ENCODE data around the gene TMPRSS13.

The TMPRSS13 gene

DNA sequence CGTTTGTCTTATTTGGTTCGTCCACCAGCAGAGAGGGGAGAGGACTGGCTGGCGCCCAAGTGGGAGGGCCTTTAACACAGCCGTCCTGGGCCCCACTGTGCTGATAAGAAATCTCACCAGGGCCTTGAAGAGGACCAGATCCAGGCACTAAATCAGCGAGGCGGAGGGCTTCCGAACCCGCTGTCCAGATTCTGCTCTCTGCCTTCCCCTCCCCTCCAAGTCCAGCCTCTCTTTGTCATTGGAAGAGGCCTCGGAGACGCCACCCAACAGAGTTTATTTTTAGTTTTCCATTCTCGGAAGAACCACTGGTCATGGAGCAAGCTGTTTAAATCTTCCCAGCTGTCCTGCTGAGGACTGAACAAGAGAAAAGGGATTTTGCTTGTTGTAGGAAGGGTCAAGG, 43.4 kb downstream of the TMPRSS13 start:
- no peak for DNase-seq

- no peak for DNase-seq
Measured at GRCh38 chr11:117884994-117885393, 44.2 kb downstream of the TMPRSS13 start.

DNA sequence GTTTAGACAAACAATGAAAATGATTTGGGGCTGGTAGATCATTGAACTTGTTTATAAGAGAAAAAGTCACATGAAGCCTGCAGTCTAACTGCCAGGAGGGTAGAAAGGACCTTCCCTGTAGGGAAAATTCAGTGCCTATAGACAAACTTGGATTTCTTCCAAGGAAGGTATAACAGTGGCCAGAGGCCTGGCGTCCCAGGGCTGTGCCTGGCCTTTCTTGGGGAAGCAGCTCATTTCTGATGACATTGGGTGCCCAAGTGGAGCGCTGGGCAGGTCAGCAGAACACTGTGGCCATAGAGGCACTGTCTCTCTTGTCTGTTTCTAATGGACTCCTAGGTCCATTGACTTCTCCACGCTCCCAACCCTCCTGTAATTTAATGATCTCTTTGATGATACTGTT, 46.1 kb downstream of the TMPRSS13 start:
- DNase-seq: no peak

DNA sequence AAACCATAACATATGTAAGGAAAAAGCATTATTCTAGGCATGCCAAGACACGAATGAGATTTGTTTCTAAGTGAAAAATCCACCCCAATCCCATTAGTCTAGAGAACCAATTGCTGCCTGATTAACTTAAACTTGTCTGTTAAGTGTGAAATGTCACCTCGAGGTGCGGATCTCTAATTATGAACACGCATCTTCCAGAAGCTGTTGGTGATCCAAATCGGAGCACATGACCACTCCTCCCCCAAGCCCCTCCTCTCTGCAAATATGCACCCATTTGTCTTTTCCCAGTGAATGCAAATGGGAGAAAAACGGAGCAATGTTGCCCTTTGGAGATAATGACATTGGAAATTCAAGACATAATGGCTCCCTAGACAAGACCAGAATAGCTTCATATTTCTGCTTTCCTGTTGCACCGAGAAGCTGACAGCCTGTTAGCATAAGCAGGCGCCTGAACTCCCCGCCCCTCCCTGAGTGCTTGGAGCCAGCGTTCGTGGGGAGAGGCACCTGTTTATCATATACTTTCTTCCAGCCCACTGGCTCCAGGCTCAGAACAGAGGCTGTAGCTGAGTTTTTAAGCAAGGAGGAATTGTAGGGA, 46.8 kb downstream of the TMPRSS13 start:
- DNase-seq: no peak

DNA sequence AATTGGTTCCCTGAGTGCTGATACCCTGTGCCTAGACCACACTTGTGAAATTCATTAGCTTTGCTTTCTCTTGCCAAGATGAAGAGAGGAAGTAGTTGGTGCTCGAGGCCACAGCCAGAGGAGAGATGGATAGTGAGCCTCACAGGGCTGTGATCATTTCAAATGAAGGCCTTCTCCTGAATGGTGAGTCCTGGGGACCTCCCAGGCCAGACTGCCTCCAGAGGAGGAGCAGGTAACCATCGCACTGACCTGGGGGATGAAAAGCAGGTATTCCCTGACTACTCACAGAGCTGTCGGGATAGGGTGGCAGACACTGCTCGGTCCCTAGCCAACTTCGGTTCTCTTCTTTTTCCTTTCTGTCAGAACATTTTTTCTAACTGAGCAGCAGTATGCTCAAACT, 48.0 kb downstream of the TMPRSS13 start:
- no peak for DNase-seq

GRCh38 chr11:117879516-117880480, 49.4 kb downstream of the TMPRSS13 start:
- DNase-seq: no peak

DNA sequence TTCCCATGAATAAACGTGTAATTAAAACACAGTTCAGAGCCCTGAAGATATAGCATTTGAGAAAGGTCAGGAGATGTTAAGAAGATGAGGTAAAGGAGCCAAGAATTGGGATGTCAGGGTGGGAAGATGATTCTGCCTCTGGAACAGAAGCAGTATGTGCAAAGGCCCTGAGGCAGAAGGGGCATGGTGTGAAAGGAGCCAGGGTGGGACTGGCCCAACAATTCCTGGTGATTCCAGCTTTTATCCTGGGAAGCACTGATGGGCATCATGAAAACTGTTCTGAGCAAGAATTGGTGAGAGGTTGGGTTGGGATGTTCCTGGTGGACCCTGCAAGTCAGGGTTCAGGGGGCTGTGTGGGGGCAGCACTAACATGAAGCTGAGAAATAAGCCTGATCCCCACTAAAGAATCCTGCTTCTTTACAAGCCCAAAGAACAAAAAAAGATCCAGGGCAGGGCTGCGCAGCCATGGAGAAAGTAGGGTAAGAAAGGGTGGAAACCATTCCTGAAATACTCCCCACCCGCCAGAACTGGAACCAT, 50.2 kb downstream of the TMPRSS13 start:
- DNase-seq: no peak

DNA sequence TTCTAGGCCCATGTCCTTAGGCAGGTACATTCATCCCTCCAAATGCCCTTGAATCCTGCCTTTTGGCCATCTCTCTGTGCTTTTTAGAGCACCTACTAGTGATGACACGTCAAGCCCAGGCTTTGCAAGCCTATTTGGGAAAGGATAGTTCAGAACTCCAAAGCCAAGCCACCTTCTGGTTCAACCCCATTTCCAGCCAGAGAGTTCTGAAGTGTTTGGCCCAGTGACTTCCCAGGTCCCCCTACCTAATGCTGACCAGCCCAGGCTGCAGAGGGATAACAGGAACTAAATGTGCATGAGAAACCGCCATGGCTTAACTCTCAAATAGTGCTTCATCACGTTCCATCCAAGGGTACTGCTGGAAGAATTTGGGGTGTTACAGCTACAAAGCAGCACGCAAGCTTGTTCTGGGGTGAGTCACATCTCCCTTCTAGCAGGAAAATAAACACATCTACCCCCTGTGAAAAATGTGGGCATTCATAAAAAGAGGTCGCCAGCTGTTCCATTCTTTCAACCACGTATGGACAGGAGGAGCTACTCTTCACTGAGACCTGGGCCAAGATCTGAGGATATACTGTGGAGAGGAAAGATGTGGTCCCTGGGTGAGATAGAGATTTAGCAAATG, 50.8 kb downstream of the TMPRSS13 start:
- DNase-seq: no peak

- no peak for DNase-seq
Measured at GRCh38 chr11:117877120-117877784, 52.0 kb downstream of the TMPRSS13 start.

DNA sequence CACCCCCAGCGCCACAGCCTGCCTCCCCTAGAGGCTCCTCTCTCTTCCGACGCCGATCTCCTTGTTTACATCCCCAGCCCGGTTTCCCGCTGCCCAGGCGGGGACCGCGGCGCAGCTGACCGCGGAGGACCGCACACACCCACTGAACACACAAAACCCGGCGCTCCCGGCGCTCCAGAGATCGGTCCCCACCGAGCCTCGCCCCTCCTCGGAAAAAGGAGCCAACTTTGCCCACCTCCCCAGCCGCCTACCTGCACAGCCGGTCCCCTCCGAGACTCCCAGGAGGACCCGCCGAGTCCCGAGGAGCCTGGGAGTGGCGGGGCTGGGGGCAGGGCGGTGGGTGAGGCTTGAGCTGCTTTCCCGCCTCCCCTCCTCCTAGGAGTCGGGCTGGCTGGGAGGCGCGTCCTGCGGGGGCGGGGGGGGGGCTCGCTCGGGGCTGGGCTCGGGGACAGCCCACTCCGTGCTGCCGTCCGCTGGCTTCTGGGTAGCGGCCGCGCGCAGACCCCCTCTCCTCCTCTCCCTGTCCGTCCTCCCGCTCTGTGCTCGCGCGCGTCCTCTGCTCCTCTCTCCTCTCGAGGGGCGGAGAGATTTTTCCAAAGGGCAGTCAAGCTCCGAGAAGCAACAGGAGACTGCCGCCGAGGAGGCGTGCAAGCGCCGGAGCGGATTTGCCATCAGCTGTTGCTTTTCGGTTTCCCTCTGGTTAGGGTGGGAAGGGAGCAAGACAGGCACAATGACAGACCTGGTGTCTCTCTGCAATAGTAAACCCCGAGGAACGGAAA, 52.7 kb downstream of the TMPRSS13 start, which contains the start of gene FXYD6:
TSS of gene FXYD6 (minus strand) at position 318 of the 779 bp plus-strand sequence. CDS start 33,882 bp downstream, outside the sequence.
- DNase-seq: no peak

DNA sequence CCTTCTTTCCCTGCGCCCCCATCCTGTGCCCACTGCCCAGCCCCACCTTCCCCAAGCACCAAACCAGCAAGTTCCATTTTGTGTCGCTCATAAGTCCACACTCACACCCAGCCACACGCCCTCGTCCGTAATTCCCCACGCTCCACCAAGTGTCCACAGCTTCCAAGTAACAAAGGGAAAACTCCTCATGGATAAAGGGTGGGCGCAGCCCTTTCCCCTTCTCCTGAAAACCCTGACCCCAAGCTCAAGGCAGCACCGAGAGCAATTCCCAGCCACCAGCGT, 53.2 kb downstream of the TMPRSS13 start:
- DNase-seq: no peak

DNA sequence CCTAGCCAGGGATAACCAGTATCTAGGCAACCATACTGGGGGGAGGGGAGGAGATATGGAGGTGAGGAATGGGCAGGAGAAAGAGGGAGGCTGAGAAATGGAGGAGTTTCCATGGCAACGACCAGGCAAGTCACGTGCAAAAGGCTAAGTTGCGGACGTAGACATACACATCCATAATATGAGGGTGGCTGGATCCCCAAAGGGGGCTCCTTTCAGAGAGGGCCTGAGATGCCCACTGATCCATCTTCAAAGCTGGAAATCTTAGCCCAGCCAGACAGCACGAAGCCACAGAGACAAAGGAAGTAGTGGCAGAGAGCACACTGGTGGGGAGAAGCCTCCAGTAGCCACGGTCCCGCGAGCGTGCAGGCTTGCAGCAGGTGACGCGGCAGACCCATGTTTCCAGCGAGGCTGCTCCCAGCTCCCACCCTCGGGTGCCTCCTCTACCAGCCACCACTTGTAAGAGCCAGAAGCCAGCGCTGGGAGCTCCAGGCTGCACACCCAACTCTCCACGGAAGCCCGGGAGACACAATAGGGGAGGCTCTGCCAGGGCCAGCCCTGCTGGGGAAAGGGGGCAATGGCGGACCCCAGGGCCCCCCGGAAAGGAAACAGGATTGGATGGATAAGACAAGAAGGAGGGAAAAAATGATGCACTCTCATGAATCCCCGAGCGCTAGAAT, 53.7 kb downstream of the TMPRSS13 start:
- DNase-seq: no peak

DNA sequence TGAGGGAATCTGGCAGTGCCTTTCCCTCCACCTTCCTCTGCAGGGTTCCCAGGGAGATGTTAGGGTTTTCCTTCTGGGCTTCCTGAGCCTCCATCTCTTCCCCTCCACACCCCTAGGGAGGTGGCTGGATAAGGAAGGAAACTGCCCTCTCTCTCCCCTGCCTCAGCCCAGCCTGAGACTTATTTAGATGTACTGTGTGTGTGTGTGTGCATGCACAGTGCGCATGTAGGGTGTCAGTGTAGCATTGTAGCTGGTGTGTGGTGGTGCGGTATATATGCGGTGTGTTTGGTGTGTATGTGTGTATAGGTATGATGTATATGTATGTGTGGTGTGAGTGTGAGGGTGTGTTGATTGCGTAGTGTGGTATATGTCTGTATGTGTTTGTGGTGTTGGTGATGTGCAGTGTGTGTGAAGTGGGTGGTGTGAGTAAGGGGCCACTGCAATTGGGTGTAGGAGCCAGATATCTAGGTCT, 54.3 kb downstream of the TMPRSS13 start:
- no peak for DNase-seq

GRCh38 chr11:117874253-117874909, 54.8 kb downstream of the TMPRSS13 start:
- no peak for DNase-seq

GRCh38 chr11:117873828-117874125, 55.4 kb downstream of the TMPRSS13 start:
- no peak for DNase-seq

GRCh38 chr11:117872975-117873827, 56.0 kb downstream of the TMPRSS13 start:
- DNase-seq: no peak

DNA sequence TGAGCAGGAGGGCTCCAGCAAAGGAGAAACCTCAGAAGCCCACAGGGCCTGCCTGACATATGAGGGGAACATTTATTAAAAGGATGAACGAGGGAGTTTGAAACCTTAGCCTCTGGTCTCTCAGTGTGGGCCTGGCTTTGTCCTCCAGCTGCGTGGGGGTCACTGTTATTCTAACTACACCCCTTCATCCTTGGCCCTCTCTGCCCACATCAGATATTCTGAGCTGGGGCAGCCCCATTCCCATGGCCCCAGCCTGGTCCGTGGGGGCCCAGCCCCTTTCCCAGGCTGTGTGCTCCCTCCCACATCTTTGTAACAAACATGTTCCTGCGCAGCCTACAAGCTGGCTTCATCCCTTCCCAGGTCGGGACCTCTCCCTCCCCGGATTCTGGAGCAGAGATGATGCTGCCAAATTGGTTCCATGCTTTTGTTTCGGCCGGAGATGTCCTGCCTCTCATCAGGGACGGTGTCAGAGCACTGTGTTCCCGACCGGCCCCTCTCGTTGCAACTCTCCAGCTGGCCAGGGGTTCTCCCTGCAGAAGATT, 56.7 kb downstream of the TMPRSS13 start:
- DNase-seq: no peak

DNA sequence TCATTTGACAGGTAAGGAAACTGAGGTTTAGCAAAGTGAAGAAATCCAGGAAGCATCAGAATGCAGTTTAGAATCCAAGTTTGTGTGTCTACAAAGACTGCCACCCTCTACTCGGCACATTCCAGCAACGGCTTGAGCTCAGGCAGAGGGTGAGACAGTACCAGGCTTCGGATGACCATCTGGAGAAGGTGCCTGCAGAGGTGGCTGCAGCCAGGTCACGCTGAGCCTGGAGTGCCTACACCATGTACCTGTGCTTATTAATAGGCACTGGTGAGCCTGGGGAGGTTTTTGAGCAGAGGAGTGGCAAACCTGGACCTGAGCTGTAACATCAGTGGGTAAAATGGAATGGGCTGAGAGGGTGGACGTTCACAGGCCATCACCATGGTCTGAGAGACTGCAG, 57.4 kb downstream of the TMPRSS13 start:
- DNase-seq: no peak

- DNase-seq: no peak
Measured at GRCh38 chr11:117871160-117871559, 58.0 kb downstream of the TMPRSS13 start.

All from hematopoietic multipotent progenitor cell treated with erythropoietin and hydrocortisone succinate and interleukin-3 and kit ligand, for 6 days (in vitro differentiated cells).